Endothelial cell (in vitro differentiated cells): ENCODE results near the gene AP2S1. TPM values are rescaled to one million over a fixed set of nuclear protein-coding genes. Genes with fewer than 3 reads are reported as not detected.
"Not testable (repeated sequence)": the region's sequence is repeated elsewhere in the genome, so short reads cannot be mapped to it uniquely, and the experiment has no call there.

Source experiments
- DNase-seq: peaks from one replicate; pipeline ENCODE4 v3.0.0; 2021; ENCODE audit warnings: low spot score
- H3K27ac Mint-ChIP-seq: one replicate; pipeline ENCODE4 v1.8.0; 2021; ENCODE audit warnings: mixed read lengths, inconsistent platforms; ENCODE audit not compliant: unreplicated experiment
- H3K27me3 Mint-ChIP-seq: one replicate; pipeline ENCODE4 v1.8.0; 2021; ENCODE audit warnings: mild to moderate bottlenecking, moderate library complexity, mixed read lengths, inconsistent platforms; ENCODE audit not compliant: unreplicated experiment
- H3K36me3 Mint-ChIP-seq: one replicate; pipeline ENCODE4 v1.8.0; 2021; ENCODE audit warnings: mild to moderate bottlenecking, low read depth, mixed read lengths, inconsistent platforms; ENCODE audit not compliant: unreplicated experiment
- H3K4me1 Mint-ChIP-seq: one replicate; pipeline ENCODE4 v1.8.0; 2021; ENCODE audit warnings: mild to moderate bottlenecking, mixed read lengths, inconsistent platforms; ENCODE audit not compliant: unreplicated experiment
- H3K4me3 Mint-ChIP-seq: one replicate; pipeline ENCODE4 v1.8.0; 2021; ENCODE audit warnings: mild to moderate bottlenecking, mixed read lengths, inconsistent platforms; ENCODE audit not compliant: unreplicated experiment
- H3K9me3 Mint-ChIP-seq: one replicate; pipeline ENCODE4 v1.8.0; 2021; ENCODE audit warnings: mixed read lengths, inconsistent platforms; ENCODE audit not compliant: unreplicated experiment
- CTCF ChIP-seq: fragments of 200-600 bp; sonication (generic); IDR thresholded peaks from one replicate; pipeline ENCODE4 v1.5.0; 2021; ENCODE audit warnings: antibody characterized with exemption; ENCODE audit not compliant: unreplicated experiment
- total RNA-seq: library from RNA; stranded (reverse); fragmentation: NEBNext Ultra II Directional; extraction: Animal tissue kit (Norgen Biotek cat#: 25700); gene quantifications from one replicate; pipeline ENCODE4 v1.2.1, GENCODE V29; 2021; ENCODE audit not compliant: unreplicated experiment

The AP2S1 gene
- total RNA-seq, 1 donor from 2014 or later = 381 TPM

- Mint-ChIP-seq H3K4me1 (peaks cover 7% of the 10 kb centered on the region), H3K36me3 (no peaks in the 10 kb centered on the region), H3K27me3 (no peaks in the 10 kb centered on the region), H3K27ac (no peak overlapping the region), H3K4me3 (no peak overlapping the region), H3K9me3 (no peaks in the 10 kb centered on the region)
- no peak for DNase-seq
- no peak for TF ChIP-seq CTCF
Observed at GRCh38 chr19:46878613-46879375, 28.1 kb upstream of the AP2S1 start.

- no peak for DNase-seq
- Mint-ChIP-seq H3K4me3 (no peak overlapping the region), H3K27me3 (no peaks in the 10 kb centered on the region), H3K36me3 (no peaks in the 10 kb centered on the region), H3K27ac (peak overlapping the region; percentile 15), H3K4me1 (peaks cover 4% of the 10 kb centered on the region), H3K9me3 (no peaks in the 10 kb centered on the region)
- no peak for TF ChIP-seq CTCF
Observed at GRCh38 chr19:46875657-46876056, 25.0 kb upstream of the AP2S1 start.

- H3K4me3 Mint-ChIP-seq = no peak overlapping the region
- no peak for TF ChIP-seq CTCF
- DNase-seq = no peak
Observed at GRCh38 chr19:46875234-46875633, 24.6 kb upstream of the AP2S1 start.

GRCh38 chr19:46872967-46873366, 22.3 kb upstream of the AP2S1 start:
- H3K36me3 Mint-ChIP-seq = no peaks in the 10 kb centered on the region
- H3K4me3 Mint-ChIP-seq = no peak overlapping the region
- DNase-seq = no peak
- H3K9me3 Mint-ChIP-seq = no peaks in the 10 kb centered on the region
- no peak overlapping the region for H3K27ac Mint-ChIP-seq
- TF ChIP-seq CTCF = no peak
- H3K4me1 Mint-ChIP-seq = peaks cover 4% of the 10 kb centered on the region
- no peaks in the 10 kb centered on the region for H3K27me3 Mint-ChIP-seq

More at GRCh38 chr19:46875234-46875633, 24.6 kb upstream of the AP2S1 start:
- H3K27ac Mint-ChIP-seq = peak overlapping the region; percentile 67
- H3K4me1 Mint-ChIP-seq = peaks cover 4% of the 10 kb centered on the region
- H3K27me3 Mint-ChIP-seq = no peaks in the 10 kb centered on the region
- no peaks in the 10 kb centered on the region for H3K36me3 Mint-ChIP-seq
- H3K9me3 Mint-ChIP-seq = no peaks in the 10 kb centered on the region

- H3K36me3 Mint-ChIP-seq, H3K9me3 Mint-ChIP-seq, H3K27ac Mint-ChIP-seq, H3K4me3 Mint-ChIP-seq, H3K27me3 Mint-ChIP-seq, DNase-seq: not testable (repeated sequence)
- H3K4me1 Mint-ChIP-seq = peaks cover 14% of the 10 kb centered on the region
Observed at GRCh38 chr19:46871173-46871572, 20.5 kb upstream of the AP2S1 start.
